Measurements from ENCODE around the gene GSK3A. TPM values are rescaled to one million over a fixed set of nuclear protein-coding genes. Genes with fewer than 3 reads are reported as not detected.

GSK3A gene
- total RNA-seq, 1 donor from 2014 or later: 12.4 TPM

DNA sequence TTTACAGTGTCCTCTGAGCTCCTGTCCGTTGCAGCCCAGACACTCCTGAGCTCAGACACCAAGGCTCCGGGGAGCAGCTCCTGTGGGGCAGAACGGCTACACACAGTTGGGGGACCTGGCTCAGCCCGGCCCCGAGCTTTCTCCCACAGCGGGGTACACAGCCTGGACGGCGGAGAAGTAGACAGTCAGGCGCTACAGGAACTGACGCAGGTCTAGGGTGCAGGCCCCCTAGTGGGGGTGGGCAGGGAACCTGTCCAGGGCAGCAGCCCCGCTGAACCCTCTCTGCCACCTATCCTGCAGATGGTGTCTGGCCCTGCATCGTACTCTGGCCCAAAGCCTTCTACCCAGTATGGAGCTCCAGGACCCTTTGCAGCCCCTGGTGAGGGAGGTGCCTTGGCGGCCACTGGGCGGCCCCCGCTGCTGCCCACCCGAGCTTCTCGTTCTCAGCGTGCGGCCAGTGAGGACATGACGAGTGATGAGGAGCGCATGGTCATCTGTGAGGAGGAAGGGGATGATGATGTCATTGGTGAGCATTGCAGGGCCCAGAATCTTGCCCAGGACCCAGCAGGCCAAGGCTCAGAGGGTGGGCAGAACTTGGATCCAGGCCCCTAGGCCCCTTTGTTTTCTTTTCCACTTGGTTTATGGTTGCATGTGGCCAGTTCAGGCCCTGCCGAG lies 46.6 kb upstream of the GSK3A start:
- TF ChIP-seq, protein P1, sequence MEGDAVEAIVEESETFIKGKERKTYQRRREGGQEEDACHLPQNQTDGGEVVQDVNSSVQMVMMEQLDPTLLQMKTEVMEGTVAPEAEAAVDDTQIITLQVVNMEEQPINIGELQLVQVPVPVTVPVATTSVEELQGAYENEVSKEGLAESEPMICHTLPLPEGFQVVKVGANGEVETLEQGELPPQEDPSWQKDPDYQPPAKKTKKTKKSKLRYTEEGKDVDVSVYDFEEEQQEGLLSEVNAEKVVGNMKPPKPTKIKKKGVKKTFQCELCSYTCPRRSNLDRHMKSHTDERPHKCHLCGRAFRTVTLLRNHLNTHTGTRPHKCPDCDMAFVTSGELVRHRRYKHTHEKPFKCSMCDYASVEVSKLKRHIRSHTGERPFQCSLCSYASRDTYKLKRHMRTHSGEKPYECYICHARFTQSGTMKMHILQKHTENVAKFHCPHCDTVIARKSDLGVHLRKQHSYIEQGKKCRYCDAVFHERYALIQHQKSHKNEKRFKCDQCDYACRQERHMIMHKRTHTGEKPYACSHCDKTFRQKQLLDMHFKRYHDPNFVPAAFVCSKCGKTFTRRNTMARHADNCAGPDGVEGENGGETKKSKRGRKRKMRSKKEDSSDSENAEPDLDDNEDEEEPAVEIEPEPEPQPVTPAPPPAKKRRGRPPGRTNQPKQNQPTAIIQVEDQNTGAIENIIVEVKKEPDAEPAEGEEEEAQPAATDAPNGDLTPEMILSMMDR (IDR thresholded peaks at IDR 0.05; ENCODE audit: insufficient read depth, low read length, severe bottlenecking): no peak
- DNase-seq (ENCODE audit: low read depth) (no peak), FAIRE-seq (no peak)
- Histone ChIP-seq H3K36me3 (ENCODE audit: control insufficient read depth, insufficient read depth, low read length) (peaks cover 59% of the 10 kb centered on the region), H3K27me3 (ENCODE audit: control insufficient read depth, insufficient read depth, low read length) (no peaks in the 10 kb centered on the region), H3K4me3 (ENCODE audit: low read depth, low read length) (no peak overlapping the region)

DNA sequence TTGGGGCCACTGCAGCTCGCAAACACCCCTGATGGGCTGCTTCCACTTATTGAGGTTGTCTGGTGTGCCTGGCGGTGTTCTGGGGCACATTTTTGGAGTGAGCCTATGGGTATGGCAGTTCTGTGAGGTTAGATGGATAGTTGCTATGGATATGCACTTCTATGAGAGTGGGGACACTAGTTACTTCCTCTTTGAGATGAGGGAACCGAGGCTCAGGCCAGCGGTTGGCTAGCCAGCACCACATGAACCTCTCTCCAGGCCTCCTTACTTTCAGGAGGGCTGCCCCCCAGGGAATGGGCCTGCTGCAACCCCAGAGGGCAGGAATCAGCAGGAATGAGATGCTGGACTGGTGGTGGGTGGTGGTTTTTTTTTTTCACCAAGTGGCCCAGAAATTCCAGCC lies 46.0 kb upstream of the GSK3A start:
- Histone ChIP-seq H3K4me3 (ENCODE audit: low read depth, low read length) (no peak overlapping the region), H3K36me3 (ENCODE audit: control insufficient read depth, insufficient read depth, low read length) (peaks cover 54% of the 10 kb centered on the region), H3K27me3 (ENCODE audit: control insufficient read depth, insufficient read depth, low read length) (no peaks in the 10 kb centered on the region)
- no peak for DNase-seq (ENCODE audit: low read depth)
- TF ChIP-seq, protein P1 (IDR thresholded peaks at IDR 0.05; ENCODE audit: insufficient read depth, low read length, severe bottlenecking): no peak
- no peak for FAIRE-seq

DNA sequence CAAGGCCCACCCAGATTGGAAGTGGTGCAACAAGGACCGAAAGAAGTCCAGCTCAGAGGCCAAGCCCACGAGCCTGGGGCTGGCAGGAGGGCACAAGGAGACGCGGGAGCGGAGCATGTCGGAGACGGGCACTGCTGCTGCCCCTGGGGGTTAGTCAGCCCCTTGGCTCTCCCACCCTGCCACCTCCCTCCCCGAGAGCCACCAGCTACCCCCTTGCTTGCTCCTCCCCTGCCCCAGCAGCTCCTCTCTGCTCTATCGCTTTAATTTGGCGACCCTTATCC lies 45.4 kb upstream of the GSK3A start:
- Histone ChIP-seq H3K27me3 (ENCODE audit: control insufficient read depth, insufficient read depth, low read length) (no peaks in the 10 kb centered on the region), H3K36me3 (ENCODE audit: control insufficient read depth, insufficient read depth, low read length) (peaks cover 49% of the 10 kb centered on the region), H3K4me3 (ENCODE audit: low read depth, low read length) (no peak overlapping the region)
- FAIRE-seq: no peak
- DNase-seq (ENCODE audit: low read depth): no peak
- TF ChIP-seq, protein P1 (IDR thresholded peaks at IDR 0.05; ENCODE audit: insufficient read depth, low read length, severe bottlenecking): no peak

DNA sequence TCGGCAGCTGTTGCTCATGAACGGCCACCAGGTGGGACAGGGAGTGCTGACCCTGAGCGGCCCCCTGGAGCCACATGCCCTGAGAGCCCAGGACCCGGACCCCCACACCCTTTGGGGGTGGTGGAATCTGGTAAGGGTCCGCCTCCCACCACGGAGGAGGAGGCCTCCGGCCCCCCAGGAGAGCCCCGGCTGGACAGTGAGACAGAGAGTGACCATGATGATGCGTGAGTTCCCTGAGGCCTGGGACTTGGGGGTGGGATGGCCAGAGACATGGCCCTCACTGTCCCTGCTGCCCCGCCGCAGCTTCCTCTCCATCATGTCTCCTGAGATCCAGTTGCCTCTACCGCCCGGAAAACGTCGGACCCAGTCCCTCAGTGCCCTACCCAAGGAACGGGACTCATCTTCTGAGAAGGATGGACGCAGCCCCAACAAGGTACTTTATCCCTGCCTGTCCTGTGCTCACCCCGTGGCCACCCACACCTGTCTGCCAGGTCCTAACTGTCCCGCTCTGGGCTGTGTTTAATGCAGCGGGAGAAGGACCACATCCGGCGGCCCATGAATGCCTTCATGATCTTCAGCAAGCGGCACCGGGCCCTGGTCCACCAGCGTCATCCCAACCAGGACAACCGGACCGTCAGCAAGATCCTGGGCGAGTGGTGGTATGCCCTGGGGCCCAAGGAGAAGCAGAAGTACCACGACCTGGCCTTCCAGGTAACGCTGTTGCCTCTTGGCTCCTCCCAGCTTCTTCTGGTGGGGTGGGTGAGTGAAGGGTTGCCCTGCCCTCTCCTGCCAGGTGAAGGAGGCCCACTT lies 44.8 kb upstream of the GSK3A start:
- Histone ChIP-seq H3K36me3 (ENCODE audit: control insufficient read depth, insufficient read depth, low read length) (peaks cover 46% of the 10 kb centered on the region), H3K4me3 (ENCODE audit: low read depth, low read length) (no peak overlapping the region), H3K27me3 (ENCODE audit: control insufficient read depth, insufficient read depth, low read length) (no peaks in the 10 kb centered on the region)
- FAIRE-seq (no peak), DNase-seq (ENCODE audit: low read depth) (no peak)
- TF ChIP-seq, protein P1 (IDR thresholded peaks at IDR 0.05; ENCODE audit: insufficient read depth, low read length, severe bottlenecking): no peak

DNA sequence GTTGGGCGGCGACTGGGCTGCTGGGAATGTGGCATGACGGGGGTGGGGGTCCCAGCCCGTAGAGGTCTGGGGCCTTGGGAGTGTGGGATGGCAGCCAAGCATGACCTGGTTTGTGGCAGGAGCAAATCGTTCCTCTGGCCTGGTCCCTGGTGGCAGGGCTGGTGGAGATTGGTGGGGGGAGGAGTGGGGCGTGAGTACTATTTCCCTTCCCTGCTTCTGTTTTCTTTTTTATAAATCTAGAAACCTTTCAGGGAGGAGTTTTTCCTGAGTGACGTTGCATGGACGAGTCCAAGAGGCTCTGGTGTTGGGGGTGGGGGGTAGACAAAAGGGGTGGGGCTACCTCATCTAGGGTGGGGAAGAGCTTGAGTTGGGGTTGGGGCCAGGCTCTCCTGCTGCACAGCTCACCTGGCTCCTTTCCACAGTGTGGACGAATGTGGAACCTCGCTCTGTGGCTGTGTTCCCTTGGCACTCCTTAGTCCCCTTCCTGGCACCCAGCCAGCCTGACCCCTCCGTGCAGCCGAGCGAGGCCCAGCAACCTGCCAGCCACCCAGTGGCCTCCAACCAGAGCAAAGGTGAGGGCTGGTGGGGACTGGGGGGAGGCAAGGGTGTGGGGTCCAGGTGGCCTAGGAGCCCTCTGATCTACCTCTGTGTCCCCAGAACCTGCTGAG lies 44.1 kb upstream of the GSK3A start:
- peaks cover 40% of the 10 kb centered on the region for H3K36me3 ChIP-seq (ENCODE audit: control insufficient read depth, insufficient read depth, low read length)
- DNase-seq (ENCODE audit: low read depth) (no peak), FAIRE-seq (no peak)
- TF ChIP-seq, protein P1 (IDR thresholded peaks at IDR 0.05; ENCODE audit: insufficient read depth, low read length, severe bottlenecking): no peak
- no peak overlapping the region for H3K4me3 ChIP-seq (ENCODE audit: low read depth, low read length)
- no peaks in the 10 kb centered on the region for H3K27me3 ChIP-seq (ENCODE audit: control insufficient read depth, insufficient read depth, low read length)
